ENCODE results near the gene CLIP1. TPM values are rescaled to one million over a fixed set of nuclear protein-coding genes. Genes with fewer than 3 reads are reported as not detected.

Gene CLIP1
- polyA plus RNA-seq, 3 donors from 2014 or later, result 1.4 to 30.6 (median 9.5) TPM

GRCh38 chr12:122354958-122355641 is 67.4 kb downstream of the CLIP1 start:
- peaks cover 13 to 17% of the 10 kb centered on the region in 2 donors for H3K4me1 Mint-ChIP-seq
- H3K9me3 Mint-ChIP-seq, result no peaks in the 10 kb centered on the region
- DNase-seq, result no peak
- H3K4me3 Mint-ChIP-seq, result no peak overlapping the region
- H3K27ac Mint-ChIP-seq, result no peak overlapping the region
- H3K27me3 Mint-ChIP-seq (ENCODE audit: low read depth in 3 of 3), result peaks cover 0 to 4% (median 0%) of the 10 kb centered on the region in 3 donors
- peaks cover 14 to 44% (median 16%) of the 10 kb centered on the region in 3 donors for H3K36me3 Mint-ChIP-seq

- peak; percentile 26 to 33 (median 33) for DNase-seq
- Mint-ChIP-seq H3K27me3 (ENCODE audit: low read depth in 3 of 3) (peaks cover 0 to 4% (median 0%) of the 10 kb centered on the region in 3 donors), H3K36me3 (peaks cover 20 to 44% (median 22%) of the 10 kb centered on the region in 3 donors), H3K4me1 (peaks cover 15 to 17% of the 10 kb centered on the region in 2 donors), H3K27ac (peak overlapping the region; percentile 56 to 88 (median 86)), H3K4me3 (peak overlapping the region; percentile 34 to 76 (median 66)), H3K9me3 (no peaks in the 10 kb centered on the region)
These were observed 70.1 kb downstream of the CLIP1 start for GRCh38 chr12:122352394-122352793.

GRCh38 chr12:122350141-122350848 is 72.2 kb downstream of the CLIP1 start:
- Mint-ChIP-seq H3K27me3 (ENCODE audit: low read depth in 3 of 3) (peaks cover 0 to 4% (median 0%) of the 10 kb centered on the region in 3 donors), H3K27ac (peak overlapping the region in 2 of 6 donors; percentile 21 to 45), H3K36me3 (peaks cover 16 to 39% (median 16%) of the 10 kb centered on the region in 3 donors), H3K4me1 (peaks cover 11% of the 10 kb centered on the region in 2 donors), H3K9me3 (no peaks in the 10 kb centered on the region), H3K4me3 (no peak overlapping the region)
- DNase-seq, result no peak

- peaks cover 11% of the 10 kb centered on the region in 2 donors for H3K4me1 Mint-ChIP-seq
- no peaks in the 10 kb centered on the region for H3K9me3 Mint-ChIP-seq
- no peak overlapping the region for H3K27ac Mint-ChIP-seq
- no peak for DNase-seq
- no peak overlapping the region for H3K4me3 Mint-ChIP-seq
- peaks cover 11 to 31% (median 16%) of the 10 kb centered on the region in 3 donors for H3K36me3 Mint-ChIP-seq
- H3K27me3 Mint-ChIP-seq (ENCODE audit: low read depth in 3 of 3), result peaks cover 0 to 4% (median 0%) of the 10 kb centered on the region in 3 donors
These were observed 73.4 kb downstream of the CLIP1 start for GRCh38 chr12:122349078-122349477.

DNA sequence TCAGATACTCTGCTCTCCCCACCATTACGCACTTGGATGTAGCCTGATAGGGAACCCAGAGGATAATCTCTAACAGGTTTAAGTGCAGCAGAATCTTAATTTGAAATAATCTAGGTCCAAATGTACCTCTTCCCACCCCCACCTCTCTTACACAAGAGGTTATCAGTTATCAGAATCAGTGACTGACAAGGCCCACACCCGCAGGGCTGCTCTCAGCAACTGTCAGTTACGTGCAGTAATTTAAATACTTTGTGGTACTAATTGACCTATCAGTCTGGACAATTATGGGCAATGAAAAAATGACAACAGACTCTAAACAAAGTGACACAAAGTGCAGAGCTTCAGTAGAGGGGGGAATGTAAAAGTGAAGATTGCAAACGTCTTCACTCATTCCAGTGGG is 74.0 kb downstream of the CLIP1 start:
- DNase-seq, result no peak

DNA sequence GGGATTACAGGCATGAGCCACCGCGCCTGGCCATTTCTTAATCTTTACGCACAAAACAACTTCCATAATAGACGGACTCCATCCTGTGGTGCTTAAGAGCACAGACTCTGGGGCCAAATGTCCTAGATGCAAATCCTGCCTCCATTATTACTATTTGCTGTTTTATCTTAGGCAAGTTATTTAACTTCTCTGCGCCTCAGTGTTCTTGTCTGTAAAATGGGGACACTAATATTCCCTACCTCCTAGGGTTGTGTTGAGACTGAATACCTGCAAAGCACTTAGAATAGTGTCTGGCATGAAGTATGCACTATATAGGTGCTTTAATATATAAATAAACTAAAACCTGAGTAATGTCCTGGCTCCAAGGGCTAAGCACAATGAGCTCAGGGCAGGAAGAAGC is 76.4 kb downstream of the CLIP1 start:
- Mint-ChIP-seq H3K36me3 (peaks cover 12 to 23% (median 15%) of the 10 kb centered on the region in 3 donors), H3K9me3 (no peaks in the 10 kb centered on the region), H3K4me1 (peaks cover 0 to 2% of the 10 kb centered on the region in 2 donors), H3K27ac (no peak overlapping the region), H3K4me3 (no peak overlapping the region), H3K27me3 (ENCODE audit: low read depth in 3 of 3) (no peaks in the 10 kb centered on the region)
- no peak for DNase-seq

More for the DNA sequence above, 74.0 kb downstream of the CLIP1 start:
- Mint-ChIP-seq H3K36me3 (peaks cover 11 to 28% (median 16%) of the 10 kb centered on the region in 3 donors), H3K27me3 (ENCODE audit: low read depth in 3 of 3) (peaks cover 0 to 4% (median 0%) of the 10 kb centered on the region in 3 donors), H3K9me3 (no peaks in the 10 kb centered on the region), H3K27ac (no peak overlapping the region), H3K4me3 (no peak overlapping the region), H3K4me1 (peaks cover 11% of the 10 kb centered on the region in 2 donors)

DNA sequence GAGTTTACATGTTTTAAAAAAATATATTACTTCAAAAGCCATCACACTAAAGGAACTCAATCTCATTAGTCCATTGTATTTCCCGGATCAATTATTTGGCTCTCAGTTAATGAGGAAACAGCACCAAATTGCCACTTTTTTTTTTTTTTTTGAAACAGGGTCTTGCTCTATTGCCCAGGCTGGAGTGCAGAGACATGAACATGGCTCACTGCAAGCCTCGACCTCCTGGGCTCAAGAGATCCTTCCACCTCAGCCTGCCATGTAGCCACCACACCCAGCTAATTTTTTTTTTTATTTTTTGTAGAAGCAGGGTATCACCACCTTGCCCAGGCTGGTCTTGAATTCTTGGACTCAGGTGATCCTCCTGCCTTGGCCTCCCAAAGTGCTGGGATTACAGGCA is 77.4 kb downstream of the CLIP1 start:
- Mint-ChIP-seq H3K27ac (no peak overlapping the region), H3K27me3 (ENCODE audit: low read depth in 3 of 3) (no peaks in the 10 kb centered on the region), H3K36me3 (peaks cover 8 to 24% (median 14%) of the 10 kb centered on the region in 3 donors), H3K9me3 (no peaks in the 10 kb centered on the region), H3K4me3 (no peak overlapping the region), H3K4me1 (peaks cover 0 to 2% of the 10 kb centered on the region in 2 donors)
- no peak for DNase-seq

GRCh38 chr12:122336015-122336946 is 86.2 kb downstream of the CLIP1 start:
- Mint-ChIP-seq H3K27me3 (ENCODE audit: low read depth in 3 of 3) (peaks cover 0 to 2% (median 1%) of the 10 kb centered on the region in 3 donors), H3K27ac (peak overlapping the region in 2 of 6 donors; percentile 32 to 48), H3K4me3 (no peak overlapping the region), H3K4me1 (peaks cover 0 to 10% of the 10 kb centered on the region in 2 donors), H3K36me3 (peaks cover 21 to 47% (median 22%) of the 10 kb centered on the region in 3 donors), H3K9me3 (no peaks in the 10 kb centered on the region)
- DNase-seq, result peak; percentile 21 to 37 (median 31)

GRCh38 chr12:122333142-122334087 is 89.1 kb downstream of the CLIP1 start:
- H3K36me3 Mint-ChIP-seq, result peaks cover 20 to 32% (median 24%) of the 10 kb centered on the region in 3 donors
- no peaks in the 10 kb centered on the region for H3K9me3 Mint-ChIP-seq
- H3K27me3 Mint-ChIP-seq (ENCODE audit: low read depth in 3 of 3), result peaks cover 0 to 2% (median 1%) of the 10 kb centered on the region in 3 donors
- peaks cover 0 to 10% of the 10 kb centered on the region in 2 donors for H3K4me1 Mint-ChIP-seq
- DNase-seq, result no peak
- H3K27ac Mint-ChIP-seq, result peak overlapping the region in 2 of 6 donors; percentile 18 to 59
- no peak overlapping the region for H3K4me3 Mint-ChIP-seq

- H3K36me3 Mint-ChIP-seq, result peaks cover 27 to 34% (median 34%) of the 10 kb centered on the region in 3 donors
- no peak overlapping the region for H3K27ac Mint-ChIP-seq
These were observed 94.7 kb downstream of the CLIP1 start for GRCh38 chr12:122327494-122328385.

GRCh38 chr12:122327014-122327413 is 95.5 kb downstream of the CLIP1 start:
- H3K27me3 Mint-ChIP-seq (ENCODE audit: low read depth in 3 of 3), result peaks cover 0 to 3% (median 0%) of the 10 kb centered on the region in 3 donors
- no peak overlapping the region for H3K4me3 Mint-ChIP-seq
- H3K36me3 Mint-ChIP-seq, result peaks cover 32 to 37% (median 34%) of the 10 kb centered on the region in 3 donors
- H3K4me1 Mint-ChIP-seq, result peaks cover 2 to 12% of the 10 kb centered on the region in 2 donors
- H3K9me3 Mint-ChIP-seq, result no peaks in the 10 kb centered on the region
- no peak for DNase-seq
- H3K27ac Mint-ChIP-seq, result no peak overlapping the region

More at GRCh38 chr12:122327494-122328385, 94.7 kb downstream of the CLIP1 start:
- H3K9me3 Mint-ChIP-seq, result no peaks in the 10 kb centered on the region
- DNase-seq, result no peak
- H3K4me1 Mint-ChIP-seq, result peaks cover 2 to 12% of the 10 kb centered on the region in 2 donors
- peaks cover 0 to 3% (median 0%) of the 10 kb centered on the region in 3 donors for H3K27me3 Mint-ChIP-seq (ENCODE audit: low read depth in 3 of 3)
- no peak overlapping the region for H3K4me3 Mint-ChIP-seq
